ENCODE results near the gene MROH2B. TPM values are rescaled to one million over a fixed set of nuclear protein-coding genes. Genes with fewer than 3 reads are reported as not detected.

The MROH2B gene
- total RNA-seq, 1 experiment from 2014 or later = not detected

- no peaks in the 10 kb centered on the region for H3K9me3 ChIP-seq (ENCODE audit: control insufficient read depth, insufficient read depth, low read depth, low read length)
- no peaks in the 10 kb centered on the region for H3K27me3 ChIP-seq (ENCODE audit: control insufficient read depth, insufficient read depth, low read length)
- no TSS peak for BruUV-seq (replicated peaks)
- ATAC-seq (no peak), DNase-seq (ENCODE audit: low read depth, low spot score) (no peak)
- TF ChIP-seq SIN3A (IDR thresholded peaks at IDR 0.05; ENCODE audit: borderline replicate concordance, insufficient read depth, low read depth, low read length) = no peak
- no peak for TF ChIP-seq CTCF (IDR thresholded peaks at IDR 0.05)
- no peak for TF ChIP-seq REST (IDR thresholded peaks at IDR 0.05; ENCODE audit: insufficient read depth in 1 of 2, low read depth in 2 of 2, low read length in 1 of 2)
- no peak for TF ChIP-seq TCF7L2 (IDR thresholded peaks at IDR 0.05; ENCODE audit: low read depth, low read length)
- TF ChIP-seq POLR2AphosphoS5 (IDR thresholded peaks at IDR 0.05; ENCODE audit: low read depth, low read length) = no peak
- in situ Hi-C loops (cut with HindIII; ENCODE audit: low pct_unique_long_range_greater_than_20kb, low sequenced_read_pairs) = no loop called here
- POLR2A ChIA-PET = interaction anchor here (0.6 kb wide), 1 partner anchor 421 kb away, joined by 3 read pairs; no protein-coding TSS in a partner anchor
- CTCF ChIA-PET = no interaction called here
- H3K4me1 ChIP-seq (ENCODE audit: control insufficient read depth, insufficient read depth, low read length) = no peaks in the 10 kb centered on the region
- H3K36me3 ChIP-seq (ENCODE audit: control insufficient read depth, insufficient read depth, low read length) = no peaks in the 10 kb centered on the region
- intact Hi-C loops (cut with micrococcal nuclease; ENCODE audit: unreplicated experiment) = no loop called here
- no peak overlapping the region for H3K27ac ChIP-seq (ENCODE audit: low read length)
- H3K4me3 ChIP-seq (ENCODE audit: low read depth in 2 of 2, low read length in 2 of 2) = no peak overlapping the region
Observed at GRCh38 chr5:41065691-41066335, 5.3 kb downstream of the MROH2B start.

- Histone ChIP-seq H3K9me3 (ENCODE audit: control insufficient read depth, insufficient read depth, low read depth, low read length) (no peaks in the 10 kb centered on the region), H3K27me3 (ENCODE audit: control insufficient read depth, insufficient read depth, low read length) (no peaks in the 10 kb centered on the region), H3K4me3 (ENCODE audit: low read depth in 2 of 2, low read length in 2 of 2) (no peak overlapping the region), H3K4me1 (ENCODE audit: control insufficient read depth, insufficient read depth, low read length) (no peaks in the 10 kb centered on the region), H3K36me3 (ENCODE audit: control insufficient read depth, insufficient read depth, low read length) (no peaks in the 10 kb centered on the region), H3K27ac (ENCODE audit: low read length) (no peak overlapping the region)
- no peak for TF ChIP-seq CTCF (IDR thresholded peaks at IDR 0.05)
- TF ChIP-seq REST (IDR thresholded peaks at IDR 0.05; ENCODE audit: insufficient read depth in 1 of 2, low read depth in 2 of 2, low read length in 1 of 2) = no peak
- no peak for TF ChIP-seq POLR2AphosphoS5 (IDR thresholded peaks at IDR 0.05; ENCODE audit: low read depth, low read length)
- no peak for TF ChIP-seq SIN3A (IDR thresholded peaks at IDR 0.05; ENCODE audit: borderline replicate concordance, insufficient read depth, low read depth, low read length)
- no peak for TF ChIP-seq TCF7L2 (IDR thresholded peaks at IDR 0.05; ENCODE audit: low read depth, low read length)
- no TSS peak for BruUV-seq (replicated peaks)
- intact Hi-C loops (cut with micrococcal nuclease; ENCODE audit: unreplicated experiment) (no loop called here), in situ Hi-C loops (cut with HindIII; ENCODE audit: low pct_unique_long_range_greater_than_20kb, low sequenced_read_pairs) (no loop called here)
- DNase-seq (ENCODE audit: low read depth, low spot score) (no peak), ATAC-seq (no peak)
- ChIA-PET POLR2A (no interaction called here), CTCF (no interaction called here)
Observed at GRCh38 chr5:41057940-41058339, 13.2 kb downstream of the MROH2B start.

All from Panc1 (cell line).